ENCODE results near the gene CASQ2.

DNA sequence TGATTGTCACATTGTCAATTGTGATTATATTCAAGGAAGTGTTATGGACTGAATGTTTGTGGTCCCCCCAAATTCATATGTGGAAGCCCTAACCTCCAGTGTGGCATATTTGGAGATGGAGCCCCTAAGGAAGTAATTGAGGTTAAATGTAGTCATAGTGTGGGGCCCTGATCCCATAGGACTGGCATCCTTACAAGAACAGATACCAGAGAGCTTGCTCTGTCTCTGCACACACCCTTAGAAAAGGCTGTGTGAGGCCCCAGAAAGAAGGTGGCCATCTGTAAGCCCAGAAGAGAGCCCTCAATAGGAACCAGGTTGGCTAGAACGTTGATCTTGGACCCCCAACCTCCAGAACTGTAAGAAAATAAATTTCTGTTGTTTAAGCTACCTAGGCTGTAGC lies 98.6 kb downstream of the CASQ2 start:
- TF ChIP-seq, protein P1, sequence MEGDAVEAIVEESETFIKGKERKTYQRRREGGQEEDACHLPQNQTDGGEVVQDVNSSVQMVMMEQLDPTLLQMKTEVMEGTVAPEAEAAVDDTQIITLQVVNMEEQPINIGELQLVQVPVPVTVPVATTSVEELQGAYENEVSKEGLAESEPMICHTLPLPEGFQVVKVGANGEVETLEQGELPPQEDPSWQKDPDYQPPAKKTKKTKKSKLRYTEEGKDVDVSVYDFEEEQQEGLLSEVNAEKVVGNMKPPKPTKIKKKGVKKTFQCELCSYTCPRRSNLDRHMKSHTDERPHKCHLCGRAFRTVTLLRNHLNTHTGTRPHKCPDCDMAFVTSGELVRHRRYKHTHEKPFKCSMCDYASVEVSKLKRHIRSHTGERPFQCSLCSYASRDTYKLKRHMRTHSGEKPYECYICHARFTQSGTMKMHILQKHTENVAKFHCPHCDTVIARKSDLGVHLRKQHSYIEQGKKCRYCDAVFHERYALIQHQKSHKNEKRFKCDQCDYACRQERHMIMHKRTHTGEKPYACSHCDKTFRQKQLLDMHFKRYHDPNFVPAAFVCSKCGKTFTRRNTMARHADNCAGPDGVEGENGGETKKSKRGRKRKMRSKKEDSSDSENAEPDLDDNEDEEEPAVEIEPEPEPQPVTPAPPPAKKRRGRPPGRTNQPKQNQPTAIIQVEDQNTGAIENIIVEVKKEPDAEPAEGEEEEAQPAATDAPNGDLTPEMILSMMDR (IDR thresholded peaks at IDR 0.05): no peak
- TF ChIP-seq POLR2A (IDR thresholded peaks at IDR 0.05) (no peak), POLR2AphosphoS5 (IDR thresholded peaks at IDR 0.05) (no peak)

Measured in transverse colon (tissue), 4 donors.